KMS-11 (cell line): ENCODE results near the gene IGF2R.

ENCODE experiments used
- H2AFZ ChIP-seq: fragments of 200-600 bp; sonication (generic); 2 replicates; pipeline ENCODE4 v1.6.1; 2016; ENCODE audit warnings: antibody characterized with exemption, mixed run types, low read depth
- H3K27ac ChIP-seq: fragments of 200-600 bp; sonication (generic); 2 replicates; pipeline ENCODE4 v1.6.1; 2016; ENCODE audit warnings: mild to moderate bottlenecking, mixed run types
- H3K27me3 ChIP-seq: fragments of 200-600 bp; sonication (generic); 2 replicates; pipeline ENCODE4 v1.6.1; 2017; ENCODE audit warnings: mild to moderate bottlenecking, low read depth, mixed run types, moderate library complexity; ENCODE audit not compliant: insufficient read depth
- H3K36me3 ChIP-seq: fragments of 200-600 bp; sonication (generic); 2 replicates; pipeline ENCODE4 v1.6.1; 2017; ENCODE audit warnings: mild to moderate bottlenecking, mixed run types; ENCODE audit not compliant: insufficient read depth
- H3K4me1 ChIP-seq: fragments of 200-600 bp; sonication (generic); 2 replicates; pipeline ENCODE4 v1.6.1; 2016; ENCODE audit warnings: mild to moderate bottlenecking, low read depth, mixed run types; ENCODE audit not compliant: poor library complexity, severe bottlenecking
- H3K4me2 ChIP-seq: fragments of 200-600 bp; sonication (generic); 2 replicates; pipeline ENCODE4 v1.7.0; 2016; ENCODE audit warnings: mild to moderate bottlenecking, mixed run types
- H3K4me3 ChIP-seq: fragments of 200-600 bp; sonication (generic); IDR thresholded peaks from 2 replicates; pipeline ENCODE4 v1.6.1; 2017; ENCODE audit warnings: low read depth, low read length, mixed read lengths; ENCODE audit not compliant: insufficient read depth
- H3K79me2 ChIP-seq: fragments of 200-600 bp; sonication (generic); 2 replicates; pipeline ENCODE4 v1.6.1; 2016; ENCODE audit warnings: low read depth, mixed run types; ENCODE audit not compliant: insufficient read depth
- H3K9ac ChIP-seq: fragments of 200-600 bp; sonication (generic); 2 replicates; pipeline ENCODE4 v1.6.1; 2016; ENCODE audit warnings: mild to moderate bottlenecking, mixed run types
- H4K20me1 ChIP-seq: fragments of 200-600 bp; sonication (generic); 2 replicates; pipeline ENCODE4 v1.6.1; 2016; ENCODE audit warnings: mild to moderate bottlenecking, mixed run types; ENCODE audit not compliant: insufficient read depth
- CTCF ChIP-seq: fragments of 200-600 bp; sonication (generic); conservative IDR thresholded peaks from 2 replicates; pipeline ENCODE4 v1.6.1; 2017; ENCODE audit warnings: low read depth, mild to moderate bottlenecking, antibody characterized with exemption, low read length, moderate library complexity, mixed read lengths

The IGF2R gene

GRCh38 chr6:160141001-160141726 is 172.3 kb downstream of the IGF2R start:
- peaks cover 4% of the 10 kb centered on the region for H3K4me1 ChIP-seq
- TF ChIP-seq CTCF: no peak
- H2AFZ ChIP-seq: no peak overlapping the region
- H3K4me3 ChIP-seq: no peak overlapping the region
- H3K9ac ChIP-seq: no peak overlapping the region
- no peaks in the 10 kb centered on the region for H4K20me1 ChIP-seq
- no peak overlapping the region for H3K4me2 ChIP-seq
- H3K27ac ChIP-seq: no peak overlapping the region
- H3K36me3 ChIP-seq: no peaks in the 10 kb centered on the region
- H3K27me3 ChIP-seq: no peaks in the 10 kb centered on the region
- no peaks in the 10 kb centered on the region for H3K79me2 ChIP-seq

- Histone ChIP-seq H2AFZ (no peak overlapping the region), H3K4me3 (no peak overlapping the region), H3K36me3 (no peaks in the 10 kb centered on the region), H3K27ac (no peak overlapping the region), H3K79me2 (no peaks in the 10 kb centered on the region), H3K4me1 (peaks cover 4% of the 10 kb centered on the region), H3K9ac (no peak overlapping the region), H3K27me3 (no peaks in the 10 kb centered on the region), H4K20me1 (no peaks in the 10 kb centered on the region), H3K4me2 (no peak overlapping the region)
- no peak for TF ChIP-seq CTCF
Measured at GRCh38 chr6:160142115-160142715, 173.3 kb downstream of the IGF2R start.

- Histone ChIP-seq H2AFZ (no peak overlapping the region), H3K27me3 (no peaks in the 10 kb centered on the region), H3K4me3 (no peak overlapping the region), H3K4me2 (no peak overlapping the region), H3K4me1 (no peaks in the 10 kb centered on the region), H4K20me1 (no peaks in the 10 kb centered on the region), H3K27ac (no peak overlapping the region), H3K9ac (no peak overlapping the region), H3K36me3 (no peaks in the 10 kb centered on the region), H3K79me2 (no peaks in the 10 kb centered on the region)
- no peak for TF ChIP-seq CTCF
Measured at GRCh38 chr6:160146454-160147145, 177.7 kb downstream of the IGF2R start.

DNA sequence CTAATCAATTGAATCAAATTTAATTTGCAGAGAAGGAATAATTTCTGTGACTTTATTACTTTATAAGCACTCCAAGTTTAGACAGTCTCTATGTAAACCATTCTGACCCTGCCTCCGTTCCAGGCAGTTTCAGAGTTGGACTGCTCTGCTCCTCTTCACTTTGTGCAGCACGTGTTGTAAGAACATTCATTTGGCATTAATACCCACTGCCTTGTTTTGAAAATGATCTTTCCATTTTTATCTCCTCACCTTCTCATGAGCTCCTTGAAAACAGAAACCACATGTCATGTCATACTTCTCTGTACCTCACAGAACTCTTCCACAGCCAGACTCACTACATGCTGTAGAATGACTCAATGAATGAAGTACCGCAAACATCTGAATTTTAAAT is 178.3 kb downstream of the IGF2R start:
- H3K9ac ChIP-seq: no peak overlapping the region
- no peaks in the 10 kb centered on the region for H3K27me3 ChIP-seq
- H3K4me1 ChIP-seq: no peaks in the 10 kb centered on the region
- H4K20me1 ChIP-seq: no peaks in the 10 kb centered on the region
- H3K4me3 ChIP-seq: no peak overlapping the region
- H3K36me3 ChIP-seq: no peaks in the 10 kb centered on the region
- no peak overlapping the region for H3K27ac ChIP-seq
- no peak overlapping the region for H3K4me2 ChIP-seq
- no peaks in the 10 kb centered on the region for H3K79me2 ChIP-seq
- no peak overlapping the region for H2AFZ ChIP-seq
- TF ChIP-seq CTCF: no peak
